ENCODE data around the gene ZNF330. TPM values are rescaled to one million over a fixed set of nuclear protein-coding genes. Genes with fewer than 3 reads are reported as not detected.

Gene ZNF330
- total and polyA plus RNA-seq, 2 of the 8 experiments (the other 6 are each of a cell fraction or from before 2014, with no cell fraction given), result 17.7 to 44.3 TPM

DNA sequence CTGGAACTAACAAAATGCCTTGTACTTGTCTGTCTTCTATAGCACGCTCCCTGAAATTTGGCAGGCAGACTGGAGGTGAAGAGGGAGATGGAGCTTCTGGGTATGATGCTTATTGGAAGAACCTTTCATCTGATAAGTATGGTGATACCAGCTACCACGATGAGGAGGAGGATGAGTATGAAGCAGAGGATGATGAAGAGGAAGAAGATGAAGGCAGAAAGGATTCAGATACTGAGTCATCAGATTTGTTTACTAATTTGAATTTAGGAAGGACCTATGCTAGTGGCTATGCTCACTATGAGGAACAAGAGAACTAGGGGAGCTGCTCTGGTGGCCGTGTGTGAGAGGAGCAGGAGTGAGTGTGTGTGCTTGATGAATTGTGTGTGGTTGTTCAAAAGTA is 13.0 kb downstream of the ZNF330 start:
- H2BK5ac ChIP-seq (ENCODE audit: low read depth, low read length), result no peak overlapping the region
- no peak overlapping the region for H3K14ac ChIP-seq (ENCODE audit: insufficient read length)
- no peaks in the 10 kb centered on the region for H3K27me3 ChIP-seq (replicated peaks in 1 of 4; ENCODE audit: control insufficient read depth in 3 of 4, extremely low read depth in 1 of 4, insufficient read depth in 3 of 4, low read length in 3 of 4)
- H3K36me3 ChIP-seq (ENCODE audit: control insufficient read depth in 2 of 4, insufficient read depth in 4 of 4, low read length in 3 of 4), result peaks cover 2 to 45% (median 27%) of the 10 kb centered on the region in 4 experiments; a peak in 6 of 8 replicates
- H3K4ac ChIP-seq (replicated peaks; ENCODE audit: insufficient read length, low read depth, low read length), result no peak overlapping the region
- H3K79me2 ChIP-seq (ENCODE audit: control insufficient read depth in 1 of 2, insufficient read depth in 2 of 2, low read length in 2 of 2), result no peaks in the 10 kb centered on the region
- no peak overlapping the region for H2BK20ac ChIP-seq (ENCODE audit: low read length)
- H2BK15ac ChIP-seq (ENCODE audit: low read length), result no peak overlapping the region
- H3K27ac ChIP-seq (ENCODE audit: low read depth, low read length), result no peak overlapping the region
- FAIRE-seq (no peak), DNase-seq (ENCODE audit: low read depth in 1 of 2, low spot score in 2 of 2) (no peak)
- H3K79me1 ChIP-seq (ENCODE audit: low read depth, low read length), result no peaks in the 10 kb centered on the region
- no peak overlapping the region for H2AFZ ChIP-seq (ENCODE audit: low read length)
- H3K9me3 ChIP-seq (ENCODE audit: insufficient read depth in 2 of 2, low read depth in 1 of 2, low read length in 1 of 2), result no peaks in the 10 kb centered on the region
- H3K9ac ChIP-seq (replicated peaks in 1 of 4; ENCODE audit: extremely low read depth in 1 of 4, low read depth in 3 of 4, low read length in 3 of 4), result no peak overlapping the region
- H3K23ac ChIP-seq (ENCODE audit: insufficient read length), result no peak overlapping the region
- H4K20me1 ChIP-seq (replicated peaks in 1 of 2; ENCODE audit: control insufficient read depth in 1 of 2, insufficient read depth in 2 of 2, low read length in 2 of 2), result peaks cover 0 to 3% of the 10 kb centered on the region in 2 experiments
- 95% methylated on average over 3 of the region's 3 CpGs; no CpG with 5 or more reads in 1 of the 2 experiments for WGBS, 2 experiments (ENCODE audit: extremely low coverage in 1 of 2, insufficient coverage in 1 of 2, insufficient read length in 1 of 2, insufficient replicate concordance in 2 of 2, low coverage in 1 of 2, low lambda C conversion rate in 2 of 2, missing lambda C conversion rate in 1 of 2)
- H3K56ac ChIP-seq (replicated peaks; ENCODE audit: insufficient read length, low read depth, low read length), result no peak overlapping the region
- H3K4me2 ChIP-seq (ENCODE audit: insufficient read depth in 1 of 2, low read depth in 2 of 2, low read length in 2 of 2), result no peak overlapping the region
- H2AK5ac ChIP-seq (ENCODE audit: low read depth, low read length), result no peak overlapping the region
- H2BK12ac ChIP-seq (ENCODE audit: low read depth, low read length), result no peak overlapping the region
- no peak overlapping the region for H2BK120ac ChIP-seq (replicated peaks; ENCODE audit: low read depth, low read length)
- H3K4me1 ChIP-seq (replicated peaks in 1 of 4; ENCODE audit: control insufficient read depth in 3 of 4, insufficient read depth in 4 of 4, low read length in 3 of 4), result no peaks in the 10 kb centered on the region
- no peak overlapping the region for H3K4me3 ChIP-seq (ENCODE audit: extremely low read depth in 1 of 4, insufficient read depth in 2 of 4, low read depth in 3 of 4, low read length in 4 of 4)
- ChIA-PET POLR2A (ENCODE audit: partially characterized antibody) (no interaction called here), CTCF (ENCODE audit: partially characterized antibody) (interaction anchor here (1.0 kb wide), 1 partner anchor 10 kb away, joined by 3 read pairs; no protein-coding TSS in a partner anchor)
- H3K23me2 ChIP-seq (ENCODE audit: low read depth, low read length), result no peaks in the 10 kb centered on the region
- no peak overlapping the region for H4K8ac ChIP-seq (ENCODE audit: extremely low read depth, insufficient read depth, low read length)
- no peak overlapping the region for H4K5ac ChIP-seq (ENCODE audit: insufficient read length, low read depth, low read length)
- no peak overlapping the region for H4K91ac ChIP-seq (replicated peaks; ENCODE audit: insufficient read length, low read length)
- TF ChIP-seq, protein P1, sequence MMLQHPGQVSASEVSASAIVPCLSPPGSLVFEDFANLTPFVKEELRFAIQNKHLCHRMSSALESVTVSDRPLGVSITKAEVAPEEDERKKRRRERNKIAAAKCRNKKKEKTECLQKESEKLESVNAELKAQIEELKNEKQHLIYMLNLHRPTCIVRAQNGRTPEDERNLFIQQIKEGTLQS (IDR thresholded peaks at IDR 0.05; ENCODE audit: insufficient read depth, low read depth, low read length), result no peak
- TF ChIP-seq NANOG (IDR thresholded peaks at IDR 0.05; ENCODE audit: insufficient read depth, low read depth, low read length, poor library complexity, severe bottlenecking), result no peak
- H3K18ac ChIP-seq (ENCODE audit: extremely low read depth, low read length), result no peak overlapping the region

Measured in H1 (cell line).